ENCODE measurements around the gene SEC14L6.

DNA sequence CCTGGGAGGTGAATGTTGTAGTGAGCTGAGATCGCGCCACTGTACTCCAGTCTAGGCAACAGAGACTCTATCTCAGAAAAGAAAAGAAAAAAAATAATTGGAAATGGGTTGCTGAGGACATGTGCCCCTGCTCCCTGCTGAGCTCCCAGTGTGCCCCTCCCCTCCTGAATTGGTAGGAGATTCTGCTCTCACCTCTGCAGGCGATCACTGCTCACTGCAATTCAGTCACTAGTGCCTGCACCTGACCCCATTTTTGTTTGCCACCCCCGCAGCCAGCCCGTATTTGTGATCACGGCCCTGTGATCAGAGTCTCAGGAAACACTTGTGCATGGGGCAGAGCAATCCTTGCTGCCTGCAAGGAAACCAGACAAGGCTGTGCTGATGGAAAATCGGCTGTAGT lies 58.4 kb downstream of the SEC14L6 start:
- TF ChIP-seq, protein P1, sequence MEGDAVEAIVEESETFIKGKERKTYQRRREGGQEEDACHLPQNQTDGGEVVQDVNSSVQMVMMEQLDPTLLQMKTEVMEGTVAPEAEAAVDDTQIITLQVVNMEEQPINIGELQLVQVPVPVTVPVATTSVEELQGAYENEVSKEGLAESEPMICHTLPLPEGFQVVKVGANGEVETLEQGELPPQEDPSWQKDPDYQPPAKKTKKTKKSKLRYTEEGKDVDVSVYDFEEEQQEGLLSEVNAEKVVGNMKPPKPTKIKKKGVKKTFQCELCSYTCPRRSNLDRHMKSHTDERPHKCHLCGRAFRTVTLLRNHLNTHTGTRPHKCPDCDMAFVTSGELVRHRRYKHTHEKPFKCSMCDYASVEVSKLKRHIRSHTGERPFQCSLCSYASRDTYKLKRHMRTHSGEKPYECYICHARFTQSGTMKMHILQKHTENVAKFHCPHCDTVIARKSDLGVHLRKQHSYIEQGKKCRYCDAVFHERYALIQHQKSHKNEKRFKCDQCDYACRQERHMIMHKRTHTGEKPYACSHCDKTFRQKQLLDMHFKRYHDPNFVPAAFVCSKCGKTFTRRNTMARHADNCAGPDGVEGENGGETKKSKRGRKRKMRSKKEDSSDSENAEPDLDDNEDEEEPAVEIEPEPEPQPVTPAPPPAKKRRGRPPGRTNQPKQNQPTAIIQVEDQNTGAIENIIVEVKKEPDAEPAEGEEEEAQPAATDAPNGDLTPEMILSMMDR (optimal IDR thresholded peaks at IDR 0.05 in 1 of 3, IDR thresholded peaks at IDR 0.05 in 1 of 3, conservative IDR thresholded peaks at IDR 0.05 in 1 of 3; ENCODE audit: extremely low read depth in 1 of 3, insufficient read depth in 2 of 3, low read length in 3 of 3): no peak
- no peak for TF ChIP-seq EZH2 (IDR thresholded peaks at IDR 0.05; ENCODE audit: low read length)
